GM21367 (cell line): ENCODE measurements around the gene EP400.
"Not testable (repeated sequence)": the region's sequence is repeated elsewhere in the genome, so short reads cannot be mapped to it uniquely, and the experiment has no call there.

Experiments used
- ATAC-seq: cut with Tn5 transposase; IDR thresholded peaks from one replicate; pipeline ENCODE4 v1.9.1; 2021; ENCODE audit not compliant: unreplicated experiment

The EP400 gene

DNA sequence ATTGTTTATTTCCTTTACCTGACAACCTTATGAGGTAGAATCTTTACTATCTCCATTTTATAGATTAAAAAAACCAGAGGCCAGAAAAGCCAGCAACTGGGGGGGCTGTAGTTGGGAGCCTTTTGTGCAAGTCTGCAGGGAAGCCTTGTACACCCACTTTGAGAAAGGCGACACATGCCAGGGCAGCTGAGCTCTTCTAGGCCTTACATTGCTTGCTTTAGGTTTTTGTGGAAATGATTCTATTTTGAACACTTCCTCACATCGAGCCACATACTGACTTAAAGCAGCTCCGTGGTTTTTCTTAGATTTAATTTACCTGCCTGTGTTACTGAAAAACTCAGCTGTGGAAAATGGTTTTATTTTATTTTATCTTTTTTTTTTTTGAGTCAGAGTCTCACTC lies 34.6 kb downstream of the EP400 start:
- no peak for ATAC-seq

DNA sequence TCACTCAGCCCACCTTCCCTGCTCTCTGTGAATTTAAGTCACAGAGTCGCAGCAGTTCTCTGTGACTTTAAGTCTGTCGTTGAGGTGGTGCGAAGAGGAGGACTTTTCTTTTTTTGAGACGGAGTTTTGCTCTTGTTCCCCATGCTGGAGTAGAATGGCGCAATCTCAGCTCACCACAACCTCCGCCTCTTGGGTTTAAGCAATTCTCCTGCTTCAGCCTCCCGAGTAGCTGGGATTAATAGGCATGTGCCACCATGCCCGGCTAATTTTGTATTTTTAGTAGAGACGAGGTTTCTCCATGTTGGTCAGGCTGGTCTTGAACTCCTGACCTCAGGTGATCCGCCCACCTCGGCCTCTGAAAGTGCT lies 35.8 kb downstream of the EP400 start:
- not testable (repeated sequence) for ATAC-seq

DNA sequence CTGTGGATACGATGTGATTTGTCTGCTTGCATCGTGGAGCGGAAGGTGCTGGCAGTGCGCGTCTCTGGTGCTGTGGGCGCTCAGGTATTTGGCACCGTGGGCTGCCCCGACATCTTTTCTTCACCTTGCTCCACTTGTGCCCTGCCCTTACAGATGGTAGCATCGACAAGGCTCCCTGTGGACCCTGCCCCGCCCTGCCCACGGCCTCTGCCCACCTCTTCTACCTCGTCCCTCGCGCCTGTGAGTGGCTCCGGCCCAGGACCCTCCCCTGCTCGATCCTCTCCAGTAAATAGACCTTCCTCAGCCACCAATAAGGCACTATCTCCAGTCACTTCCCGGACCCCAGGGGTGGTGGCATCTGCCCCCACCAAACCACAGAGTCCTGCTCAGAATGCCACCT lies 36.6 kb downstream of the EP400 start:
- no peak for ATAC-seq

DNA sequence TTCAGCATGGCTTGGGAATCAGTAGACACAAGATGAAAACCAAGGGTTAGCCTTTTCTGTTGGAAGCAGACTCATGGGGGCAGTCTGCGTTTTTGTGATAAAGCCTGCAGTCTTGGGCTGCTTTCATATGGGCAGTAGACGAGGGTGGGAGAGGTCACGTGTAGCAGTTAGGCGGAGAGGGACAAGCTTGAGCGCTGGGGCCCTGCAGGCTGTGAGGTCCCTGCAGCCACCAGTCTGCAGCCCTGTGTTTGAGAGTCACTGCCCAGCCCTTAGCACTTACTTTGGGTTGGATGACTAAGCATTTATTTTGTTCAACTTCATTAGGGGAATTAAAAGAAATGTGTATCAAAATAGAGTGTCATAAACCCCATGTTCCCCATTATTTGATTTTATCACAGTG lies 37.2 kb downstream of the EP400 start:
- ATAC-seq: no peak

DNA sequence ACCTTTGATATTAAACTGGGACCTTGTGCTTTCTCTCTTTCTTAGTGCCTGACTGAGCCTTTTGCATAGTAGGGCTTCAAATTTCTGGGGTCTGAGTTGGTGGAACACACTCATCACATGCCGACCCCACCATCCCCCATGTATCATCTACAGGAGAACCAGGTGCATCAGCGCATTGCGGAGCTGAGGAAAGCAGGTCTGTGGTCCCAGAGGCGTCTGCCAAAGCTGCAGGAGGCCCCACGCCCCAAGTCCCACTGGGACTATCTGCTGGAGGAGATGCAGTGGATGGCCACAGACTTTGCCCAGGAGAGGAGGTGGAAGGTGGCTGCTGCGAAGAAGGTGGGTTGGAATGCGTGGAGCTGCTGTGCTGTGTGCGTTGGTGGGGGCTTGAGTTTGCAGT lies 37.8 kb downstream of the EP400 start:
- no peak for ATAC-seq

DNA sequence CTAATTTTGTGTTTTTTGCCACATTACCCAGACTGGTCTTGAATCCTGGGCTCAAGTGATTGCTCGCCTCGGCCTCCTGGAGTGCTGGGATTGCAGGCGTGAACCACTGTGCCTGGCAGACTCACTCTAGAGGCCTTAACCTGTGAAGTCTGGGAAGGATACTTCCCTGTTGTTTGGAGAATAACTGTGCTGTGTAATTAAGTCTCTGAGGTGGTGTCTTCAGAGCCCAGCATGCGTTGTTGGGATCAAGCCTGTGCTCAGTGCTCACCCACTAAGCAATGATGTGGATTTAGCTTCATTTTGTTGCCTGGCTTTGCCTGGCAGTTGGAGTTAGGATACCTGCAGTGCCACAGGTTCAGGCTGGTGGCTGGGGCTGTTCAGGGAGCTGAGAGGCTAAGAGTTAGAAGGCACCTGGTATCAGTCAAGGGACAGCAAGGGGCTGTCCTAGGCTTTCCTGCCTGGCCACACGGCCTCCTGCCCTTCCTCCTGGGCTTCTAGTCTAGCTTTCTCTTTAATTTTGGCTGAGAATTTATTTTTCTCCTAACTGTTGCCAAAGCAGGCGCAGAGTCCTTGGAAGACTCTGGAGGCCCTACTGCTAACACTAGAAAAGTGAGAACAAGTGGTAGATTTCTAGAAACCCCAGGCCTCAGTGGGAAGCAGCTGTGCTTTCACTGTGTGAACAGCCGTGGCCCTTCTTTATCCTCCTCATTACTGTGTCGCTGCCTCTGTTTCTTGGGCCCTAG lies 38.5 kb downstream of the EP400 start:
- no peak for ATAC-seq

DNA sequence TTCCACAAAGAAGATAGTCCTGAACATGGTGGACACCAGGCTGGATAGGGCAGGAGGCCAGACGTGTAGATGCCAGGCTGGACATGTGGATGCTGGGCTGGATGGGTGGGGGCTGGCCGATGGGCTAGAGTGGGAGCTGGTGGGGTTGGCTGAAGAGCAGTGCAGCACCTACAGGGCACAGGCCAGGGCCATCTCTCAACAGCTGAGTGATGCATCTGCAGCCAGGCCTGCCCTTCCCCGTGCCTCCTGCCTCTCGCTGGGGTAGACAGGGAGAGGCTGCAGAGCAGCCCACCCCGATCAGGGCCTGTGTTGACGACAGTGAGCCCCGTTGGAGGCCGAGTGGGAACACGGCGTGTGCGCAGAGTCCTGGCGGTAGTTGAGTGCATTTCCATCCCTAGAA lies 39.3 kb downstream of the EP400 start:
- ATAC-seq: no peak

DNA sequence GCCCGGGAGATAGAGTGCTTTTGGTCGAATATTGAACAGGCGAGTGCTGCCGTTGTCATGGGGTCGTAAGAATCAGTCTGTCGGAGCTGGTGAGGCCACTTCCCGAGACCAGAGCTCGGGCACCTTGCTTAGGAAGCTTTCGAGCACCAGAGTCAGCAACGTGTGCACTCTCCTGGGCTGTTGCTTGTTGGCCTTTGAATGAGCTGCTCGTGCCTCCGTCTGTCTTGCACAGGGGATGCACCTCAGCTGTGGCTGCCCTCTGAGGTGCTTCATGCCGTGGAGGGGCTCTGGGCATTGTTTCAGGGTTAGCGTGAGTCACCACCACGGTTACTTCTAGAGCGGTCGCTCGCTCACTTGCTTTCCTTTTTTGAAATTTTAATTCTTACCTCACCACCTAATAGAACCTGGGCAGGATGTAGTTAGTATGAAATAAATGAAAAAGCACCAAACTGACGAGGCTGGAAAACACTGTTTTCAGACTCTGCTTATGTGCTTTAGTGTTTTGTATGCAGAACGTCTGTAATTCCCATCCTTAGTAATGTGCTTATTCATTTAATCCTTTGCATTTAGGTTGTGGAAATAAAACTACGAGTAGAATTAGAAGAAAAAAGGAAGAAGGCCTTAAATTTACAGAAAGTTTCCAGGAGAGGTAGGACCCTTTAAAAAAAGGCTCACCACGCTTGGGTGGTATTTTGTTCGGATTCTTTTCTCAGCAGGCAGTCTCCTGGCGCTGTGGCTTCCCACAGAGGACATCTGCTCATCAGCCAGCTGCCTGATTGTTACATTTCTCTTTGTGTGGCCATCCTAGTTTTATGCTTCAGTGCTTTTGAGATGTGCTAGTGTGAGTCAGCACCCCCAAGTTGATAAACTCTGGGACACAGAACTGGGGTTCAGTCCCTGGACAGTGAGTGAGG lies 40.6 kb downstream of the EP400 start:
- no peak for ATAC-seq

DNA sequence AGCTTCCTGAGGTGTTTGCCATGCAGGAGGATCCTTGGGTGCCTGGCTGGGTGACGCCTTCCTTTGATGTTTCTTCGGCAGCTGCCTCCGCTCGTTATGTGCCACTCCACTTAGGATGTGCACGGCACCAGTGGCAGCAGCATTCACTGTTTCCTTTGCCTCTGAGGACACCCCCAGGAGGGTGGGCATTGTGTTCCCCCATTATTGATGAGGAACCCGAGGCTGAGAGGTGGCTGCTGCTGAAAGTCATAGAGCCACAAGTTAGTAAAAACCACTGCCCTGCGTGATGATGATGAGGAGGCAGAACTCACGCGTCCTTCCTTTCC lies 41.2 kb downstream of the EP400 start:
- no peak for ATAC-seq

DNA sequence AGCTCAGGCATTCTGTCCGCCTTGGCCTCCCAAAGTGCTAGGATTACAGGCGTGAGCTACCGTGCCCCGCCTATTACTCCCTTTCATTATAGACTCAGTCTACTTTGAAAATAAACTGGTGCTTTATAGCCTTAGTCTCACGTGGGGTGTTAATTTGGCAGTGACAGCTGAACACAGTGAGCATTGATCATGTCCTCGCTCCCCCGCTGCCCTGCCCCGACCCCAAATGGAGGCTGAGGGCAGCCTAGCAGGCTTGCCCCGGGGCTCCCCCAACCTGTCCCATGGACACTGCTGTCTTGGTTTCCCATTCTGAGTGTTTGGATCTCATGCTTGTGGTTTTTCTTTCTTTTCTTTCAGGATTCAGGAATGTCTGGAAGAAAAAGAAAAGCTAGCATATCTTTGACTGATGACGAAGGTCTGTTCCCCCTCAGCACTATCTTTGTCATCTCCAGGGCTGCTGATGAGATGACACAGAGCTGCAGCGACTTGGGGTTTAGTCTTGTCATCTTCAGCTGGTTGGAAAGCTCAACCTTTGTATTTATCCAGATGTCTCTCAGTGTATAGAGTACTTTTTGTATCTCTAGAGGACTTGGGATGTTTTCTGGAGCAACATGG lies 42.2 kb downstream of the EP400 start:
- no peak for ATAC-seq

DNA sequence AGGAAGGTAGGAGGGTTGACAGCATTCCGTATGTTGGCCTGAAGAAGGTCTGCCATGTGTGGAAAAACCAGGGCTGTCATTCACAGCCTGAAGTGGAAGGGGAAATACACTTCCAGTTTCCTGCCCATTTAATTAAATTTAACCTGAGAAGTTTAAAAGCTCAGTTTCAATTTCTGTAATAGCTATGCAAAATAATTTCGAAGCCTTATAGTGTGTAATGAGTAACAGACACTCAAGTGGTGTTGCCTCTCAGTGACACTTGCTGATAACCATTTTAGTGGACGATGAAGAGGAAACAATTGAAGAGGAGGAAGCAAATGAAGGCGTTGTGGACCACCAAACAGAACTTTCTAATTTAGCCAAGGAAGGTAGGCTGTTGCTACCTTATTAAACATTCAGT lies 44.8 kb downstream of the EP400 start:
- ATAC-seq: peak; percentile 55

DNA sequence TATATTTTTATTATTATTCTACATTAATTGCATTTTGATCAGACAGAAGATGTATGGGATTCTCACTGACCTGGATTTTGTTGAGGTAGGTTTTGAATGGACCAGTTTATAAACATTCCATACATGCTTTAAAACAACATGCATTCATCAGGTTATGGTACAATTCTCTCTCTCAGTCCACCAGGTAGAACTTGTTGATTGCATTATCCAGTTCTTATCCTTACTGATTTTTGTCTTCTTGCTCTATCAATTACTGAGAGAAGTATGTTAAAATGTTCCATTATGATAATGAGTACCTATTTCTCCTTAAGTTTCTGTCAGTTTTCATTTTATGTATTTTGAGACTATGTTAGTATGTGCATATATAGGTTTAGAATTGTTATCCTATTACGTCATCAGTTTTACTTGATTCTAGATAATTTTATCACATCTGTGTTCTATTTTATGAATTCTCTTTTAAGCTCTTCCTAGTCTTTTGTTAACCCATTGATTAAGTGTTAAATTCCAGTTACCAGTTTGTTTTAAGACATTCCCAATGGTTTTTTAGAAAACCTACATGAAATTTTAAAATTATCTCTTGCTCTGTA lies 50.6 kb downstream of the EP400 start:
- no peak for ATAC-seq

DNA sequence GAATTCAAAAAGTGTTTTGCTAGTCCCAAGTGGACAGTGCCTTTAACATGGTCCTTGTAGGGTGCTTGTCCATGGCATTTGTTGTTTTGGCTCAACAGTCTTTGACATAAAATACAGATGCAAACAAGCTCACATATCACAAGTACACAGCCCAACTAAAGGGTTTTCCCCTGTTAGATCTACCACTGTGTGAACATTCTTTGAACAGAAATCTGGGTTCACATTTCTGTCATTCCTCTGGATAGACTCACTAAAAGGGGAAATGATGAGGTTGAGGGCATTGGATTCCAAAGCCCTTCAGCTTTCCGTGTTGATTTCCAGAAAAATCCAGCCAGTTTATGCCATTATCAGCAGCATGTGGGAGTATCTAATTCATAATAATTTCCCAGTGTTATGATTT lies 54.1 kb downstream of the EP400 start:
- no peak for ATAC-seq

DNA sequence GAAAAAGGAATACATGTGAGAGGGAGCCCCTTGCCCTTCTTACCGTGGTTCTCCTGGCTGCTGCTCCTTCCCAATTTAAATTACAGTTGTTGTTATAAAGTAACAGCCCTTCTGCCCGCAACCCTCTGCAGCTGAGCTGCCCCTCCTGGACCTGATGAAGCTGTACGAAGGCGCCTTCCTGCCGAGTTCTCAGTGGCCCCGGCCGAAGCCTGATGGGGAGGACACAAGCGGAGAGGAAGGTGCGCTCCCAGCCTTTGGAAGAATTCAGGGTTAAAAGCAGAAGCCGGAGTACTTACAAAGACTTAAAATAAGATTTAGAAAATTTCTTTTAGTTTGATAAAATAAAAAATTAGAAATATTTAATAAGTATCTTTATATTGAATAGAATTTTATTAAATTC lies 55.2 kb downstream of the EP400 start:
- no peak for ATAC-seq

DNA sequence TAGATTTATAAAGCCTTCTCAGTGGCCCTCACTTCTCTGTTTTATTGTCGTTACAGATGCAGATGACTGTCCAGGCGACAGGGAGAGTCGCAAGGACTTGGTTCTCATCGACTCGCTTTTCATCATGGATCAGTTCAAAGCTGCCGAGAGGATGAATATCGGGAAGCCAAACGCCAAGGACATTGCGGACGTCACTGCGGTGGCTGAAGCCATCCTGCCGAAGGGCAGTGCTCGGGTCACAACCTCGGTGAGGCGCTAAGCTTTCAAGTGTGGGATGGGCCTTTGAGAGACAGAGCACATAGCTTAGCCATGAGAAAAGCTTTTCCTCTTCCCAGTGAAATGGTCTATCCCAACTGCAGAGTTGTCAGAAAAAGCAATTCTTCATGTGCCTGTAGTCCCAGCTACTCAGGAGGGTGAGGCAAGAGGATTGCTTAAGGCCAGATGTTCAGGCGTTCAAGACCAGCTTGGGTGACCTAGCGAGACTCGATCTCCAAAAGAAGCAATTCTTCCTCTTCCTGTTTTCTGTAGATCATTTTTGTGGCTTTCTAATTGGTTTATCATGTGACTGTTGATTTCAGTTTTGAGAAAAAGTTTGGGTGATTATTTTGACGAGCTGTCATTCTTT lies 56.4 kb downstream of the EP400 start:
- no peak for ATAC-seq

DNA sequence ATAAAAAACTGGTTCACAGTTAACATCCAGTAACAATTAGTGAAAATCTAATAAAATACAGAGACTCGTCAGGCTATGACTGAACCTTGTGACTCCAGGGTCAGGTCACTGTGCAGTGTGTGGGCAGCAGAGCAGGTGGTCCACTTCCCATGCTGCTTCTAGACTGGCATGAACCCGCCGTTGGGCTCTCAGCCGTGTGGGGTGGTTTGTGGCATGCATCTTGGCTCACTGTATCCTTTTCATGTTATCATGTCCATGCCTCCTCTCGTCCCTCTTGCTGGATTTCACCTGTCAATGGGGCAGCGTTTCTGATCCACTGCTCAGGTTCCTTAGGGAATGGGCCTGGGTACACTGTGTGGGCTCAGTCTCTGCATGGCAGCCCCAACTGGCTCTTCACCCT lies 57.3 kb downstream of the EP400 start:
- ATAC-seq: no peak

DNA sequence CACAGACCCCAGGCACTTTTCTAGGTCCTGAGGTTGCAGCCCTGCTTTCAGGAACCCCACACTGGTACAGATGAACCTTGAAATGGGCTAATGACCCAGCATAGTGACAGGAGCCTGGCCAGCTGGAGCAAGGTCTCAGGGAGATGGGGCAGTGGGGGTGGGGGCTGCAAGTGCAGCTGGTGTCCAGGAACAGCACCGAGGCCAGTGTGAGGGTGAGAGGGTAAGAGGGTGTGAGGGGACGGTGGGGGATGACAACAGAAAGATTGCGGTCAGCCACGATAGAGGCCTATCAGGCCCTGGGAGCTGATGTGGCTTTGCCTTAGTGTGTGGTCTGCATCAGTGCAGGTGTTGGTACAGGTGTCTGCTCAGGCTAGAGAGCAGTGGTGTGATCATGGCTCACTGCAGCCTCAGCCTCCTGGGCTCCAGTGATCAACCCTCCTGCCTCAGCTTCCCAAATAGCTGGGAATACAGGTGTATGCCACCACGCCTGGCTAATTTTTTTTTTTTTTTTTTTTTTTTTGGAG lies 59.7 kb downstream of the EP400 start:
- no peak for ATAC-seq

DNA sequence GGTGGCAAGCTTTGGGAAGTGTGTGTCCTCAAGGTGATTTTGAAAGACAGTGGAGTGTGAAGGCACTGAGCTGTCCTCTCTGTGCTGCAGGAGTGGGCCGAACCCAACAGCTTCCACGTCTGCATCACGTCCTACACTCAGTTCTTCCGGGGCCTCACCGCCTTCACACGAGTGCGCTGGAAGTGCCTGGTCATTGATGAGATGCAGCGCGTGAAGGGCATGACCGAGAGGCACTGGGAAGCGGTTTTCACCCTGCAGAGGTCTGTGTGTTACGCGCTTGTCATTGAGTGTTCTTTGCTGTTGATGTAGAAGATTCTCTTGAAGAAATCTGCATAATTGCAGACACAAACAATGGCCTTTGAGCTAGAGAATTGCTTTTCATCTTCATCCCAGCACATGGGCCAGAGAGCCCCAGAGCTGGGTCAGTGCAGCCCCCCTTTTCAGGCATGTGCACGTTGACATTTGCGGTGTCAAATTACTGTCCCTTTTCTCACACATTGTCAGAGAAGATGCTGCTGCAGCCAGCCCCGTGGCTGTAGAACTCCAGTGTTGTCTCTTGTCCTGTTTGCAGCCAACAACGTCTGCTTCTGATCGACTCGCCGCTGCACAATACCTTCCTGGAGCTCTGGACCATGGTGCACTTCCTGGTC lies 63.3 kb downstream of the EP400 start:
- no peak for ATAC-seq

DNA sequence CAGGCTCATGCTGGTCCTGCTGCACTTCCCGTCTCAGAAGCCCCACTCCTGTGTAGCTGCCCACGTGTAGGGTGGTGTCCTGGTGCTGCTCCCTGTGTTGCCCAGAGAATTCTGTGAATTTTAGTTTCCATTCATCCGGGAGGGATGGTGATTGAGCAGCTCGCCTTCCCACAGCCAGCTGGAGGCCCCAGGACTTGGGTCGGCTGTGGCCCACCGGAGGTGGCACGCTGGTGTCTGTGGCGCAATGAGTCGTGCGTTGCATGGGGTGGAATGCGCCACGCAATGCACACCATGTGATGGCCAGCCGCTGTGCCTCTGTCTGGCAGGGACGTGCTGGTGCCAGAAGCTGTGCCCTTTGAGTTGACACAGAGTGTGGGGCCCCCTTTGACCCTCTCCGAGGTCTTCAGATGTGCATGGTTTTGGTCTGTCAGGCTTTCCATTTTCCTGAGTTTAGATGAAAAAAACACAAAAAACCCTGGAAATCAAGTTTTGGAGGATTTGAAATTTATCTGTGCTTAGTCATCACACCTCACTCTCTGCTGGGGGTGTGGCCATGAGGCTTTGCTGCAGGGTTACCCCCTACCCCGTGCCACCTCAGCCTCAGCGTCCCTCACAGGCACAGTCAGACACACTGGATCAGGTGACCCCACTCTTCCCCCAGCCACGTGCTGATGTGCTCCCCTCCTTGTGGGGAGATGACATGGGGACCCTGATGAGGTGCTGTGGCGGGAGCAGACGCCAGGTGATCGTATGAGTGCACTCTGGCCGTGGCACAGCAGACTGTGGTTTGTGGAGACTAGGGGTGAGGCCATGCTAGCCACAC lies 64.6 kb downstream of the EP400 start:
- no peak for ATAC-seq

DNA sequence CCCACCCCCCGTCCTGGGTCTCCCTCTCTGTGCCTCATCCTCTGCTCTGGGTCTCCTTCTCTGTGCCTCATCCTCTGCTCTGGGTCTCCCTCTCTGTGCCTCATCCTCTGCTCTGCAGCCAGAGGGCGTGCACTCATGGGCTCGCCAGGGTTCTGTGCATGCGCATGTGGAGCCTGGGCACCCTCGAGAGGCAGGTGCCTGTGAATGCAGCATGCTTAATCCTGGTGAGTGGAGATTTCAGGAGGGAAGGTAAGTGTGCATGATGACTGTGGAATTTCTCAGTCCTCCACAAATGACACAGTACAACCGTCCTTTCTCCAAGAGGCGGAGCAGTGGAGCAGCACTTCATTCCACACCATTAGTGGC lies 65.2 kb downstream of the EP400 start:
- ATAC-seq: no peak
